GM12878 (cell line): ENCODE results near the gene RAPGEF4. TPM values are rescaled to one million over a fixed set of nuclear protein-coding genes. Genes with fewer than 3 reads are reported as not detected.

Experiments
- ATAC-seq: fragments of 200-7000 bp; cut with Tn5 transposase; 3 replicates; pipeline ENCODE4 v1.9.1; 2020; ENCODE audit warnings: mild to moderate bottlenecking, moderate library complexity
- BruUV-seq: library from RNA; stranded (reverse); fragments of 400-500 nt; replicated peaks from 2 replicates; lab custom pipeline; 2021; lab: Mats Ljungman, UMichigan
- CTCF ChIA-PET: fragments of 300-600 bp; sonication (Branson Sonifier 250); formaldehyde crosslinking; extraction: SDS; loops from one replicate; lab custom pipeline; 2021; ENCODE audit warnings: inconsistent platforms; lab: Yijun Ruan, JAX
- POLR2A ChIA-PET: fragments of 350-600 bp; formaldehyde crosslinking; extraction: SDS; loops from one replicate; lab custom pipeline; 2021; ENCODE audit warnings: inconsistent platforms; lab: Charles Lee
- RAD21 ChIA-PET: fragments of 300-600 bp; sonication (Branson Sonifier 250); formaldehyde crosslinking; loops from one replicate; lab custom pipeline; 2023; ENCODE audit warnings: antibody characterized with exemption; ENCODE audit not compliant: unreplicated experiment; lab: Charles Lee
- SMC1A ChIA-PET: fragments of 300-600 bp; sonication (Branson Sonifier 250); formaldehyde crosslinking; loops from one replicate; lab custom pipeline; 2023; ENCODE audit not compliant: unreplicated experiment, uncharacterized antibody; lab: Charles Lee
- DNase-seq: peaks from one replicate; pipeline ENCODE4 v3.0.0-alpha.2; 2011; ENCODE audit warnings: low read depth, low spot score
- FAIRE-seq: peaks from 3 replicates; lab custom pipeline; 2011; peaks lifted over from hg19 to GRCh38; lab: Jason Lieb, UNC
- H2AFZ ChIP-seq: 2 replicates; pipeline ENCODE4 v1.6.0; 2011; ENCODE audit warnings: low read depth, low read length, control low read depth; ENCODE audit not compliant: control insufficient read depth
- H3K27ac ChIP-seq: 2 replicates; pipeline ENCODE4 v1.5.1; 2011; ENCODE audit warnings: control low read depth; ENCODE audit not compliant: control insufficient read depth, insufficient read depth
- H3K27me3 ChIP-seq, 2 experiments: replicated peaks in 1 of 2; 2 replicates each; pipeline versions ENCODE4 v1.6.0 to v1.6.1; 2011; ENCODE audit warnings: low read length in 1 of 2; ENCODE audit not compliant: control insufficient read depth in 2 of 2, insufficient read depth in 2 of 2
- H3K36me3 ChIP-seq, 2 experiments: 2 replicates each; pipeline ENCODE4 v1.5.1; 2011; ENCODE audit warnings: low read length in 1 of 2; ENCODE audit not compliant: control insufficient read depth in 2 of 2, insufficient read depth in 2 of 2
- H3K4me1 ChIP-seq: 2 replicates; pipeline ENCODE4 v1.6.1; 2011; ENCODE audit warnings: mild to moderate bottlenecking, low read length, moderate library complexity, mixed read lengths; ENCODE audit not compliant: control insufficient read depth, insufficient read depth
- H3K4me2 ChIP-seq: 2 replicates; pipeline ENCODE4 v1.6.0; 2011; ENCODE audit warnings: control low read depth; ENCODE audit not compliant: control insufficient read depth, insufficient read depth
- H3K4me3 ChIP-seq: fragments of 200-600 bp; sonication (generic); 2 replicates; pipeline ENCODE4 v1.5.1; 2016
- H3K79me2 ChIP-seq: 2 replicates; pipeline ENCODE4 v1.6.0; 2011; ENCODE audit warnings: low read length; ENCODE audit not compliant: control insufficient read depth, insufficient read depth
- H3K9ac ChIP-seq: 2 replicates; pipeline ENCODE4 v1.8.0; 2011; ENCODE audit warnings: low read length, control low read depth, mixed read lengths; ENCODE audit not compliant: control insufficient read depth, insufficient read depth
- H3K9me3 ChIP-seq: replicated peaks from 3 replicates; pipeline ENCODE4 v1.5.1; 2011; ENCODE audit warnings: mild to moderate bottlenecking, low read length; ENCODE audit not compliant: control insufficient read depth, insufficient read depth
- H4K20me1 ChIP-seq: 2 replicates; pipeline ENCODE4 v1.6.0; 2011; ENCODE audit not compliant: control insufficient read depth, insufficient read depth
- RUNX3 ChIP-seq: IDR thresholded peaks from 2 replicates; pipeline ENCODE4 v1.6.1; 2012; ENCODE audit warnings: low read length, inconsistent platforms
- WGBS: methylation state at CpG from one replicate; pipeline ENCODE4 v1.1.6; 2016; ENCODE audit warnings: low lambda C conversion rate; ENCODE audit not compliant: insufficient replicate concordance, insufficient coverage; ENCODE audit errors: missing lambda C conversion rate; 5-methylcytosine and 5-hydroxymethylcytosine counted together
- in situ Hi-C: fragments of 300-500 bp; cut with MboI; formaldehyde crosslinking; loops from 9 replicates; pipeline ENCODE4 v1.14.3; 2018; ENCODE audit warnings: mixed read lengths
- intact Hi-C: fragments of 100-400 bp; cut with micrococcal nuclease; formaldehyde crosslinking; loops from one replicate; pipeline ENCODE4 v1.14.2; 2022; ENCODE audit not compliant: unreplicated experiment
- polyA plus RNA-seq, 11 experiments: library from polyadenylated mRNA; depleted of rRNA in 4 of 11; unstranded in 6 of 11; stranded (reverse) in 5 of 11; fragments of >200 nt; fragmentation: Nextera tagmentation in 4 of 11; fragmentation: Illumina TruSeq in 1 of 11; extraction: Ambion mirVana in 4 of 11; extraction: Trizol in 1 of 11; gene quantifications; 1 replicate in 1 of 11; 2 replicates in 10 of 11; pipeline versions ENCODE4 v1.2.1 to v1.2.3, GENCODE V29; 2011 to 2016; ENCODE audit warnings: inconsistent platforms in 2 of 11, missing spikeins in 2 of 11, low read depth in 1 of 11
- total RNA-seq, 4 experiments: library from RNA; depleted of rRNA in 3 of 4; stranded (reverse); fragments of >200 nt in 3 of 4; fragmentation: Illumina TruSeq in 1 of 4; extraction: Trizol in 1 of 4; gene quantifications; 2 replicates each; pipeline versions ENCODE4 v1.2.1 to v1.2.3, GENCODE V29; 2013 to 2021
- TF ChIP-seq, protein P1 (sequence below): IDR thresholded peaks from 2 replicates; pipeline ENCODE4 v1.6.1; 2012; ENCODE audit warnings: low read length, inconsistent platforms
- TF ChIP-seq, protein P2 (sequence below): fragments of 450-650 bp; IDR thresholded peaks from 2 replicates; pipeline ENCODE4 v1.6.1; 2016; ENCODE audit warnings: mild to moderate bottlenecking
- TF ChIP-seq, protein P3 (sequence below): fragments of 450-650 bp; IDR thresholded peaks from 2 replicates; pipeline ENCODE4 v1.6.1; 2016; ENCODE audit warnings: mild to moderate bottlenecking

The RAPGEF4 gene
- total and polyA plus RNA-seq, 10 of the 15 experiments (the other 5 are each of a cell fraction or from before 2014, with no cell fraction given) = 0.18 TPM; not detected in 8

DNA sequence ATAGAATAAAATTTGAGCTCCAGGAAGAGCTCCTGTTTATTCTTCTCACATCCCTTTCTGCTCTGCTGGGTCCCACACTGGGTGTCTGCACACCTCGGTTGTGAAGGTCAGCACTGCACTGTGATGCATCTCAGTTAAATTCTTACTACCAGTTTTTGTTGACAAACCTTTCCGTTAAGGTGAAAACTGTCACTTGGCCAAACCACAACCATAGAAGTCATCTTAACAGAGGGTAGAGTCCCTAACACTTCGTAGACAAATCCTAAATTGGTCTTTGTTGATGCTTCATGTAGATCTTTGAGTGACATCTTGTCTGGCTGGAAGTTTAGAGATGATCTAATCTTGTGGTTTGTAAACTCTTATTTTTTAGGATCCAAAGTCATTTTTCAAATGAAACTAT, 172.6 kb downstream of the RAPGEF4 start:
- TF ChIP-seq, protein P1, sequence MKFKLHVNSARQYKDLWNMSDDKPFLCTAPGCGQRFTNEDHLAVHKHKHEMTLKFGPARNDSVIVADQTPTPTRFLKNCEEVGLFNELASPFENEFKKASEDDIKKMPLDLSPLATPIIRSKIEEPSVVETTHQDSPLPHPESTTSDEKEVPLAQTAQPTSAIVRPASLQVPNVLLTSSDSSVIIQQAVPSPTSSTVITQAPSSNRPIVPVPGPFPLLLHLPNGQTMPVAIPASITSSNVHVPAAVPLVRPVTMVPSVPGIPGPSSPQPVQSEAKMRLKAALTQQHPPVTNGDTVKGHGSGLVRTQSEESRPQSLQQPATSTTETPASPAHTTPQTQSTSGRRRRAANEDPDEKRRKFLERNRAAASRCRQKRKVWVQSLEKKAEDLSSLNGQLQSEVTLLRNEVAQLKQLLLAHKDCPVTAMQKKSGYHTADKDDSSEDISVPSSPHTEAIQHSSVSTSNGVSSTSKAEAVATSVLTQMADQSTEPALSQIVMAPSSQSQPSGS = peak; percentile 44; the same call in 1 of the 2 replicates
- TF ChIP-seq, protein P2, sequence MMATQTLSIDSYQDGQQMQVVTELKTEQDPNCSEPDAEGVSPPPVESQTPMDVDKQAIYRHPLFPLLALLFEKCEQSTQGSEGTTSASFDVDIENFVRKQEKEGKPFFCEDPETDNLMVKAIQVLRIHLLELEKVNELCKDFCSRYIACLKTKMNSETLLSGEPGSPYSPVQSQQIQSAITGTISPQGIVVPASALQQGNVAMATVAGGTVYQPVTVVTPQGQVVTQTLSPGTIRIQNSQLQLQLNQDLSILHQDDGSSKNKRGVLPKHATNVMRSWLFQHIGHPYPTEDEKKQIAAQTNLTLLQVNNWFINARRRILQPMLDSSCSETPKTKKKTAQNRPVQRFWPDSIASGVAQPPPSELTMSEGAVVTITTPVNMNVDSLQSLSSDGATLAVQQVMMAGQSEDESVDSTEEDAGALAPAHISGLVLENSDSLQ = peak; percentile 71
- TF ChIP-seq RUNX3 = peak; percentile 64
- TF ChIP-seq, protein P3, sequence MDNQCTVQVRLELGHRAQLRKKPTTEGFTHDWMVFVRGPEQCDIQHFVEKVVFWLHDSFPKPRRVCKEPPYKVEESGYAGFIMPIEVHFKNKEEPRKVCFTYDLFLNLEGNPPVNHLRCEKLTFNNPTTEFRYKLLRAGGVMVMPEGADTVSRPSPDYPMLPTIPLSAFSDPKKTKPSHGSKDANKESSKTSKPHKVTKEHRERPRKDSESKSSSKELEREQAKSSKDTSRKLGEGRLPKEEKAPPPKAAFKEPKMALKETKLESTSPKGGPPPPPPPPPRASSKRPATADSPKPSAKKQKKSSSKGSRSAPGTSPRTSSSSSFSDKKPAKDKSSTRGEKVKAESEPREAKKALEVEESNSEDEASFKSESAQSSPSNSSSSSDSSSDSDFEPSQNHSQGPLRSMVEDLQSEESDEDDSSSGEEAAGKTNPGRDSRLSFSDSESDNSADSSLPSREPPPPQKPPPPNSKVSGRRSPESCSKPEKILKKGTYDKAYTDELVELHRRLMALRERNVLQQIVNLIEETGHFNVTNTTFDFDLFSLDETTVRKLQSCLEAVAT = no peak
- in situ Hi-C loops = no loop called here
- ATAC-seq (no peak; the same call in 2 of the 3 replicates), DNase-seq (no peak), FAIRE-seq (no peak)
- WGBS = 0% methylated on average over 3 of the region's 3 CpGs
- RAD21 ChIA-PET = no interaction called here
- Histone ChIP-seq H4K20me1 (no peaks in the 10 kb centered on the region), H3K27me3 (no peaks in the 10 kb centered on the region), H3K79me2 (no peaks in the 10 kb centered on the region), H2AFZ (no peak overlapping the region), H3K4me2 (no peak overlapping the region), H3K36me3 (no peaks in the 10 kb centered on the region), H3K4me3 (no peak overlapping the region), H3K4me1 (peaks cover 3% of the 10 kb centered on the region; the same call in 1 of the 2 replicates), H3K9ac (no peak overlapping the region), H3K27ac (no peak overlapping the region), H3K9me3 (no peaks in the 10 kb centered on the region)
- intact Hi-C loops = no loop called here
- SMC1A ChIA-PET = interaction anchor here (1.4 kb wide), 1 partner anchor 12 kb away, joined by 3 read pairs; no protein-coding TSS in a partner anchor
- POLR2A ChIA-PET = no interaction called here
- no TSS peak for BruUV-seq
- CTCF ChIA-PET = no interaction called here
